Measurements from ENCODE around the gene SLC7A5.

The SLC7A5 gene

GRCh38 chr16:87845213-87845612 lies 24.1 kb downstream of the SLC7A5 start:
- no peak for DNase-seq

- no peak for DNase-seq
These were observed 24.5 kb downstream of the SLC7A5 start for GRCh38 chr16:87844809-87845208.

GRCh38 chr16:87844120-87844733 lies 25.1 kb downstream of the SLC7A5 start:
- no peak for DNase-seq

- DNase-seq = no peak
These were observed 25.6 kb downstream of the SLC7A5 start for GRCh38 chr16:87843678-87844105.

- DNase-seq = no peak
These were observed 27.0 kb downstream of the SLC7A5 start for GRCh38 chr16:87842209-87842869.

GRCh38 chr16:87841340-87842208 lies 27.7 kb downstream of the SLC7A5 start:
- DNase-seq = no peak

- DNase-seq = no peak
These were observed 28.9 kb downstream of the SLC7A5 start for GRCh38 chr16:87840271-87840978.

GRCh38 chr16:87839542-87840270 lies 29.6 kb downstream of the SLC7A5 start:
- DNase-seq = no peak

- no peak for DNase-seq
These were observed 30.4 kb downstream of the SLC7A5 start for GRCh38 chr16:87838643-87839541.

GRCh38 chr16:87837627-87838289 lies 31.5 kb downstream of the SLC7A5 start:
- no peak for DNase-seq

GRCh38 chr16:87836844-87837581 lies 32.3 kb downstream of the SLC7A5 start:
- no peak for DNase-seq

- DNase-seq = no peak
These were observed 32.9 kb downstream of the SLC7A5 start for GRCh38 chr16:87836346-87836843.

- no peak for DNase-seq
These were observed 33.4 kb downstream of the SLC7A5 start for GRCh38 chr16:87835882-87836331.

- DNase-seq = no peak
These were observed 34.4 kb downstream of the SLC7A5 start for GRCh38 chr16:87834668-87835473.

GRCh38 chr16:87834005-87834667 lies 35.2 kb downstream of the SLC7A5 start:
- no peak for DNase-seq

GRCh38 chr16:87833548-87833947 lies 35.8 kb downstream of the SLC7A5 start:
- no peak for DNase-seq

GRCh38 chr16:87832741-87833502 lies 36.4 kb downstream of the SLC7A5 start:
- DNase-seq = no peak

Data from stimulated activated CD4-positive, alpha-beta T cell treated with anti-CD3 and anti-CD28 coated beads, Interleukin-1b, Interleukin-23, amount 100 ng/mL, for 48 hours (primary cell).